ENCODE measurements around the gene BRD8. TPM values are rescaled to one million over a fixed set of nuclear protein-coding genes. Genes with fewer than 3 reads are reported as not detected.

Gene BRD8, protein sequence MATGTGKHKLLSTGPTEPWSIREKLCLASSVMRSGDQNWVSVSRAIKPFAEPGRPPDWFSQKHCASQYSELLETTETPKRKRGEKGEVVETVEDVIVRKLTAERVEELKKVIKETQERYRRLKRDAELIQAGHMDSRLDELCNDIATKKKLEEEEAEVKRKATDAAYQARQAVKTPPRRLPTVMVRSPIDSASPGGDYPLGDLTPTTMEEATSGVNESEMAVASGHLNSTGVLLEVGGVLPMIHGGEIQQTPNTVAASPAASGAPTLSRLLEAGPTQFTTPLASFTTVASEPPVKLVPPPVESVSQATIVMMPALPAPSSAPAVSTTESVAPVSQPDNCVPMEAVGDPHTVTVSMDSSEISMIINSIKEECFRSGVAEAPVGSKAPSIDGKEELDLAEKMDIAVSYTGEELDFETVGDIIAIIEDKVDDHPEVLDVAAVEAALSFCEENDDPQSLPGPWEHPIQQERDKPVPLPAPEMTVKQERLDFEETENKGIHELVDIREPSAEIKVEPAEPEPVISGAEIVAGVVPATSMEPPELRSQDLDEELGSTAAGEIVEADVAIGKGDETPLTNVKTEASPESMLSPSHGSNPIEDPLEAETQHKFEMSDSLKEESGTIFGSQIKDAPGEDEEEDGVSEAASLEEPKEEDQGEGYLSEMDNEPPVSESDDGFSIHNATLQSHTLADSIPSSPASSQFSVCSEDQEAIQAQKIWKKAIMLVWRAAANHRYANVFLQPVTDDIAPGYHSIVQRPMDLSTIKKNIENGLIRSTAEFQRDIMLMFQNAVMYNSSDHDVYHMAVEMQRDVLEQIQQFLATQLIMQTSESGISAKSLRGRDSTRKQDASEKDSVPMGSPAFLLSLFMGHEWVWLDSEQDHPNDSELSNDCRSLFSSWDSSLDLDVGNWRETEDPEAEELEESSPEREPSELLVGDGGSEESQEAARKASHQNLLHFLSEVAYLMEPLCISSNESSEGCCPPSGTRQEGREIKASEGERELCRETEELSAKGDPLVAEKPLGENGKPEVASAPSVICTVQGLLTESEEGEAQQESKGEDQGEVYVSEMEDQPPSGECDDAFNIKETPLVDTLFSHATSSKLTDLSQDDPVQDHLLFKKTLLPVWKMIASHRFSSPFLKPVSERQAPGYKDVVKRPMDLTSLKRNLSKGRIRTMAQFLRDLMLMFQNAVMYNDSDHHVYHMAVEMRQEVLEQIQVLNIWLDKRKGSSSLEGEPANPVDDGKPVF
- 23.2 TPM for polyA plus RNA-seq (2012; ENCODE audit: low read depth, missing spikeins)

DNA sequence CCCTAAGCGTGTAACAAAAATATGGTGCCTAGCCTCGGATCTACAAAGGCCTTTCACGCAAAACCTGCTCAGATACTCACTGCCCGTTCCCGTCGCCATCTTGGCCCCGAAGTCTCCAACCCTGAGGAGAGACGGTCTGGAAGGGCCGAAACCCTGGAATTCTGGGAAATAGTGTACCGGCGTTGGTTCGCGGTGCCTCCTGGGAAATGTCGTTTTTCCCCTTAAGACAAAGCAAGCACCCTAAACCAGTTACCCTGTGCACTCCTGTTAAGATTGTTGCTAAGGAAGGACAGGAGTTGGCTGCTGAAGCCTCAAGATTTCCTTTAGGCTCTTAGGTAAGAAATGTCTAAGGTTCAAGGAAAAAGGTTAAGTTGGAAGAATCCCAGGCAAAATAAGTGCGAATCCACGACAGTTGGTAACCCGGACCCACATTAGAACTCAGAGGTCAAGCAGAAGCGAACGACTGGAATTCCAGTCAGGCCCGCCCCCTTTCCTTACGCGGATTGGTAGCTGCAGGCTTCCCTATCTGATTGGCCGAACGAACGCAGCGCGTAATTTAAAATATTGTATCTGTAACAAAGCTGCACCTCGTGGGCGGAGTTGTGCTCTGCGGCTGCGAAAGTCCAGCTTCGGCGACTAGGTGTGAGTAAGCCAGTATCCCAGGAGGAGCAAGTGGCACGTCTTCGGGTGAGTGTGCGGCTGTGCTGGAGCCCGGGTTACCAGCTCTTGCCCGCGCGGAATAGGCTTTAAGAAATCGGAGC is at the start of gene BRD8, which contains the start of gene KIF20A:
Gene BRD8, minus strand, starts transcription at position 115 of the 761 bp plus-strand sequence. Its CDS starts 16 bp downstream, at position 99.
Gene KIF20A, plus strand, starts transcription at position 597 of the 761 bp plus-strand sequence. CDS start 569 bp downstream, outside the sequence.
- DNase-seq (ENCODE audit: insufficient read length, low spot score) (peak; percentile 48), FAIRE-seq (peak; percentile 91)
- TF ChIP-seq TAF1 (IDR thresholded peaks at IDR 0.05; ENCODE audit: low read depth, low read length) (peak; percentile 78), POLR2A (IDR thresholded peaks at IDR 0.05; ENCODE audit: low read depth, low read length) (peak; percentile 82), PAX5 (IDR thresholded peaks at IDR 0.05; ENCODE audit: insufficient read depth, low read length, severe bottlenecking) (no peak), POU2F2 (IDR thresholded peaks at IDR 0.05; ENCODE audit: low read depth, low read length) (peak; percentile 58; the same call in 1 of the 2 replicates), SPI1 (IDR thresholded peaks at IDR 0.05; ENCODE audit: low read depth, low read length) (no peak), POLR2AphosphoS5 (IDR thresholded peaks at IDR 0.05; ENCODE audit: low read depth, low read length) (peak; percentile 80)

DNA sequence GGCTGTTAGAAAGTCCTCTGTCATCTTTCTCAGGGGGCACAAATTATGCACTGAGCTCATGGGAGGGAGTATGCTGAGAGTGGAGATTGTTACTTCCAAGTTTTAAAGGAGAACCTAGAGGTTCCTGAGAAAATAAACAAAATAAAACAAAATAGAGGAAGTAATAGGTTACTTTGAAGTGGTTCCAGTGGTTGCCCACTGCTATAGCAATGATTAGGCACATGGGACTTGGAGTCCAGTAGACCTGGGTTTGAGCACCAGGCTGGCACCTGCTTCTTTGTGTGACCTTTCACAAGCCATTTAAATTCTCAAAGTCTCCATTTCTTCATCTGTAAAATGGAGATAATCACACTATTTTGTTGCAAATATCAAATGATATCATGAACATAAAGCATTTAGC is 48.5 kb upstream of the BRD8 start:
- no peak for FAIRE-seq
- TF ChIP-seq POU2F2 (IDR thresholded peaks at IDR 0.05; ENCODE audit: low read depth, low read length): no peak
- TF ChIP-seq POLR2A (IDR thresholded peaks at IDR 0.05; ENCODE audit: low read depth, low read length): no peak
- no peak for TF ChIP-seq TAF1 (IDR thresholded peaks at IDR 0.05; ENCODE audit: low read depth, low read length)
- no peak for TF ChIP-seq POLR2AphosphoS5 (IDR thresholded peaks at IDR 0.05; ENCODE audit: low read depth, low read length)
- TF ChIP-seq SPI1 (IDR thresholded peaks at IDR 0.05; ENCODE audit: low read depth, low read length): no peak
- no peak for DNase-seq (ENCODE audit: insufficient read length, low spot score)

DNA sequence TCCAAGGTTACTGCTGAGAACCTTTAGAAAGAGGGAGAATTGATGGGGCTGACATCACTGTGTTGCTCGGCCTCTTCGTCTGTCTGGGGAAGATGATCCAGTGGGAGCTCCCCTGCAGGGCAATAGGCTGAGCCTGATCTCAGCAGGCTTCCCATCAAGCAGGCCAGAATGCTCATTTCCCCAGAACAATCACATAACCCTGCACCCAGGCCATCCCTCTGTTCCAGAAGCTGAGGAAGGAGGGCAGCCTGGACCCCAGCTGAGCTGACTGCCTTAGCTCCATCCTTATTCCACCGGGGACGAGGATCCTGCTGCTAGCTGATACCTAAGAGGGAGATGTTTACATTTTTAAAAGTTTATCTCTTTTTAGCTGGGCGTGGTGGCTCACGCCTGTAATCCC is 46.3 kb upstream of the BRD8 start:
- DNase-seq (ENCODE audit: insufficient read length, low spot score): no peak
- no peak for TF ChIP-seq POLR2AphosphoS5 (IDR thresholded peaks at IDR 0.05; ENCODE audit: low read depth, low read length)
- no peak for TF ChIP-seq POU2F2 (IDR thresholded peaks at IDR 0.05; ENCODE audit: low read depth, low read length)
- TF ChIP-seq TAF1 (IDR thresholded peaks at IDR 0.05; ENCODE audit: low read depth, low read length): no peak
- no peak for TF ChIP-seq PAX5 (IDR thresholded peaks at IDR 0.05; ENCODE audit: insufficient read depth, low read length, severe bottlenecking)
- no peak for TF ChIP-seq SPI1 (IDR thresholded peaks at IDR 0.05; ENCODE audit: low read depth, low read length)
- no peak for TF ChIP-seq POLR2A (IDR thresholded peaks at IDR 0.05; ENCODE audit: low read depth, low read length)
- FAIRE-seq: no peak

DNA sequence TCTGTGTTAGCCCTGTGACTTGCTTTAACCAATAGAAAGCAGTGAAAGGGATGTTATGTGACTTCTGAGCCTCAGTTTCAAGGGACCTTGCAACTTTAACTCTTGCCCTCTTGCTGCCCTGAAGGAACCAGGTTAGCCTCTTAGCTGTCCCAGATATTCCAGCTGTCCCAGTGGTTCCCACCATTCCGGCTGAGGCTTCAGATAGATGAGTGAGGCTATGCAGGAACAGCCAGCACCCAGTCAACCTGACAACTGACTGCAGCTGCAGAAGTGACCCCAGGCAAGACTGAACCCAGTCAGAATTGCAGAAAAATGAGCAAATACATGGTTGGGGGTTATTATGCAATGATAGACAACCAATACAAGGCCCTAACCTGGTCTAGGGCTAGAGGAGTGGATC is 45.1 kb upstream of the BRD8 start:
- FAIRE-seq (no peak), DNase-seq (ENCODE audit: insufficient read length, low spot score) (no peak)
- TF ChIP-seq PAX5 (IDR thresholded peaks at IDR 0.05; ENCODE audit: insufficient read depth, low read length, severe bottlenecking): no peak
- no peak for TF ChIP-seq POLR2AphosphoS5 (IDR thresholded peaks at IDR 0.05; ENCODE audit: low read depth, low read length)
- no peak for TF ChIP-seq SPI1 (IDR thresholded peaks at IDR 0.05; ENCODE audit: low read depth, low read length)
- TF ChIP-seq POU2F2 (IDR thresholded peaks at IDR 0.05; ENCODE audit: low read depth, low read length): no peak
- TF ChIP-seq TAF1 (IDR thresholded peaks at IDR 0.05; ENCODE audit: low read depth, low read length): no peak
- TF ChIP-seq POLR2A (IDR thresholded peaks at IDR 0.05; ENCODE audit: low read depth, low read length): no peak

DNA sequence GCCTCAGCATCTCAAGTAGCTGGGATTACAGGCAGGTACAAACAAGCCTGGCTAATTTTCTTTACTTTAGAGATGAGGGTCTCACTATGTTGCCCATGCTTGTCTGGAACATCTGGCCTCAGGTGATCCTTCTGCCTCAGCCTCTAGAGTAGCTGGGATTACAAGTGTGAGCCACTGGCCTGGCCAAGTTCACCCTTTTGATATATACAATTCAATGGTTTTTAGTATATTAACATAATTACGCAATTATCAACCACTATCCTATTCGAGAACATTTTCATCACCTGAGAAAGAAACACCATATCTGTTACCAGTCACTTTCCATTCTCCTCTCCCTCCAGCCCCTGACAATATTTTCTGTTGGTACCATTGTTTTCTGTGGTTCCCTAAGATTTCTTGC is 38.4 kb upstream of the BRD8 start:
- no peak for DNase-seq (ENCODE audit: insufficient read length, low spot score)
- TF ChIP-seq TAF1 (IDR thresholded peaks at IDR 0.05; ENCODE audit: low read depth, low read length) (no peak), SPI1 (IDR thresholded peaks at IDR 0.05; ENCODE audit: low read depth, low read length) (no peak), PAX5 (IDR thresholded peaks at IDR 0.05; ENCODE audit: insufficient read depth, low read length, severe bottlenecking) (no peak), POLR2AphosphoS5 (IDR thresholded peaks at IDR 0.05; ENCODE audit: low read depth, low read length) (no peak), POLR2A (IDR thresholded peaks at IDR 0.05; ENCODE audit: low read depth, low read length) (no peak), POU2F2 (IDR thresholded peaks at IDR 0.05; ENCODE audit: low read depth, low read length) (no peak)
- FAIRE-seq: no peak

DNA sequence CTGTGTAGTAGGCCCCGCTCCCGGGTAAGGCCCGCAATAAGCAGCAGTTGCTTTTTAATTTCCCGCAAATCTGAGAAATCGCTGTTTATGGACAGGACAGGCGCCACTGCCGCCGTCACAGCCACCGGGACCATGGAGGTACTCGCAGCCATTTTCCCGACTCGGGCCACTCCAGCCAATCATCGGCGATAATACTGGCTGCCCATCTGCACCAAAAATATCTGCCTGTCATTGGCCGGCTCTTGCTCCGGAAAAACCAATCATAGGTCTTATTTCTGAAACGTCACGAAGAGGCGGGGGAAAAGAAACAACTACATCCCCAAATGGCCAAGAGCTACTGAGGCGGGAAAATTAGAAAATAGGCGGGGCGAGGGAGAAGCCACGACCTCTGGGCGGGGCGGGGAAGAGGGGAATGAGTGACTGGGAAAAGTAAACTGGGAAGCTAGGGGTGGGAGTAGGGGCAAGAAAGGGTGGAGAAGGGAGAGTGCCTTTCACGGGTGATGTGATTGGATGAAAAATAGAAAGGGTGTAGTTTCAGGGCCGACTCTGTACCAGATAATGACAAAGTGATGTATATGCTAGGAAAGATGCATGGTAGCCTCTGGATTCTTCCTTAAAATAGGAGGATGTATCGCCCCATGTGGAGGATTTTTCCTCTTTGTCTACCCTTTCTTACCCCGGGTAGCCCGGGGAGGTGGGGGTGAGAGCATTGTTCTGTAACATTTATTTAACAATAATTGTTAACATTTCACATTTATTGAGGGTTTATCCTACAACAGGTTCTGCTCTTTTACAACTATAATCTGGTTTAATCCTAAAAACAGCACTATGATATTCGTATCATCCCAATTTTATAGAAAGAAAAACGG is 35.0 kb upstream of the BRD8 start, which contains the start of gene CDC23:
Gene CDC23, minus strand, starts transcription at position 163 of the 869 bp plus-strand sequence. Its CDS starts 11 bp downstream, at position 152.
- DNase-seq (ENCODE audit: insufficient read length, low spot score): peak; percentile 93
- TF ChIP-seq TAF1 (IDR thresholded peaks at IDR 0.05; ENCODE audit: low read depth, low read length) (peak; percentile 93), PAX5 (IDR thresholded peaks at IDR 0.05; ENCODE audit: insufficient read depth, low read length, severe bottlenecking) (no peak), POLR2AphosphoS5 (IDR thresholded peaks at IDR 0.05; ENCODE audit: low read depth, low read length) (peak; percentile 86), POLR2A (IDR thresholded peaks at IDR 0.05; ENCODE audit: low read depth, low read length) (peak; percentile 90), SPI1 (IDR thresholded peaks at IDR 0.05; ENCODE audit: low read depth, low read length) (no peak), POU2F2 (IDR thresholded peaks at IDR 0.05; ENCODE audit: low read depth, low read length) (peak; percentile 51; the same call in 1 of the 2 replicates)
- FAIRE-seq: peak; percentile 96

DNA sequence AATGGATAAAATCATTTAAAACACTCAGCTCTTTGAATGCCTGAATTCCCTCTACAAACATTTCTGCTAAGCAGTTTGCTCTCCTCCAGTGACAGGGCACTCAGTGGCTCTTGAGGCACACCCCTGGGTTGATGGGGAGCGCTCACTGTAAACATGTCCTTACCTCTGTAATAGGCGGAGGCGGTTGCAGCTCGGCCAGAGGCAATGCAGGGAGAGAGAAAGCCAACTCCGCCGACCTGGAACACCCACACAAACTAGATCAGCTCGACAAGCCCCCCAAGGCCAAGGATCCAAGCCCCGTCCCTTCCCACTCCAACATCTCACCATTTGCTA is 34.4 kb upstream of the BRD8 start:
- DNase-seq (ENCODE audit: insufficient read length, low spot score) (peak; percentile 9), FAIRE-seq (no peak)
- TF ChIP-seq POLR2A (IDR thresholded peaks at IDR 0.05; ENCODE audit: low read depth, low read length) (no peak), POU2F2 (IDR thresholded peaks at IDR 0.05; ENCODE audit: low read depth, low read length) (no peak), SPI1 (IDR thresholded peaks at IDR 0.05; ENCODE audit: low read depth, low read length) (no peak), PAX5 (IDR thresholded peaks at IDR 0.05; ENCODE audit: insufficient read depth, low read length, severe bottlenecking) (no peak), TAF1 (IDR thresholded peaks at IDR 0.05; ENCODE audit: low read depth, low read length) (no peak), POLR2AphosphoS5 (IDR thresholded peaks at IDR 0.05; ENCODE audit: low read depth, low read length) (no peak)

All from GM12891 (cell line).